DMS 273 (cell line): ENCODE measurements around the gene LRRC58.
"Not testable (repeated sequence)": the region's sequence is repeated elsewhere in the genome, so short reads cannot be mapped to it uniquely, and the experiment has no call there.

Experiments used
- DNase-seq: peaks from one replicate; lab custom pipeline; 2025; ENCODE audit not compliant: unreplicated experiment; lab: John Stamatoyannopoulos, UW

Gene LRRC58

GRCh38 chr3:120348991-120349854 is at the start of gene LRRC58:
LRRC58 (minus strand) TSS chr3:120349354; CDS start chr3:120349243, 111 bp downstream.
- DNase-seq: peak; percentile 100

- no peak for DNase-seq
Observed at GRCh38 chr3:120396469-120396868, 47.3 kb upstream of the LRRC58 start.

GRCh38 chr3:120394347-120394746 is 45.2 kb upstream of the LRRC58 start:
- peak; percentile 63 for DNase-seq

GRCh38 chr3:120393761-120394160 is 44.6 kb upstream of the LRRC58 start:
- no peak for DNase-seq

- no peak for DNase-seq
Observed at GRCh38 chr3:120393243-120393642, 44.1 kb upstream of the LRRC58 start.

- no peak for DNase-seq
Observed at GRCh38 chr3:120382941-120383447, 33.8 kb upstream of the LRRC58 start.

GRCh38 chr3:120381503-120381902 is 32.3 kb upstream of the LRRC58 start:
- no peak for DNase-seq

GRCh38 chr3:120377948-120378347 is 28.8 kb upstream of the LRRC58 start:
- not testable (repeated sequence) for DNase-seq

- DNase-seq: no peak
Observed at GRCh38 chr3:120370463-120370862, 21.3 kb upstream of the LRRC58 start.

- DNase-seq: no peak
Observed at GRCh38 chr3:120369037-120369467, 19.9 kb upstream of the LRRC58 start.

- no peak for DNase-seq
Observed at GRCh38 chr3:120368172-120368571, 19.0 kb upstream of the LRRC58 start.

- no peak for DNase-seq
Observed at GRCh38 chr3:120364821-120365220, 15.7 kb upstream of the LRRC58 start.

GRCh38 chr3:120364101-120364500 is 14.9 kb upstream of the LRRC58 start:
- DNase-seq: no peak

- no peak for DNase-seq
Observed at GRCh38 chr3:120357807-120358206, 8.7 kb upstream of the LRRC58 start.

GRCh38 chr3:120355486-120355885 is 6.3 kb upstream of the LRRC58 start:
- no peak for DNase-seq

GRCh38 chr3:120353463-120353862 is 4.3 kb upstream of the LRRC58 start:
- DNase-seq: no peak

- no peak for DNase-seq
Observed at GRCh38 chr3:120352017-120352416, 2.9 kb upstream of the LRRC58 start.

- peak; percentile 80 for DNase-seq
Observed at GRCh38 chr3:120350401-120350941, 1.3 kb upstream of the LRRC58 start.

- no peak for DNase-seq
Observed at GRCh38 chr3:120349855-120350125, 636 bp upstream of the LRRC58 start.

- DNase-seq: peak; percentile 91
Observed at GRCh38 chr3:120348065-120348990, 826 bp downstream of the LRRC58 start.

- DNase-seq: no peak
Observed at GRCh38 chr3:120344349-120344748, 4.8 kb downstream of the LRRC58 start.
